Aorta (tissue), 5 donors: ENCODE measurements around the gene HS3ST3A1. TPM values are rescaled to one million over a fixed set of nuclear protein-coding genes. Genes with fewer than 3 reads are reported as not detected.
A peak's percentile ranks its signal among the peaks of the same experiment; 100 is the strongest.
"Not testable (repeated sequence)": the region's sequence is repeated elsewhere in the genome, so short reads cannot be mapped to it uniquely, and the experiment has no call there.

Source experiments
- ATAC-seq: fragments of 200-7000 bp; cut with Tn5 transposase; one replicate; pipeline ENCODE4 v1.9.1; 2022; ENCODE audit warnings: moderate library complexity; ENCODE audit not compliant: low FRiP score
- DNase-seq, 2 donors: peaks; one replicate each; pipeline ENCODE4 v3.0.0-alpha.2; 2020
- H3K27ac ChIP-seq, 2 donors: one replicate each; pipeline ENCODE4 v1.5.1; 2013; ENCODE audit warnings: low read length in 2 of 2, mild to moderate bottlenecking in 2 of 2, moderate library complexity in 2 of 2, control low read depth in 1 of 2, inconsistent platforms in 1 of 2, low read depth in 1 of 2
- H3K27me3 ChIP-seq, 2 donors: one replicate each; pipeline ENCODE4 v1.6.1; 2013; ENCODE audit warnings: control low read depth in 1 of 2, low read length in 1 of 2, mild to moderate bottlenecking in 1 of 2, moderate library complexity in 1 of 2; ENCODE audit not compliant: insufficient read depth in 2 of 2, control insufficient read depth in 1 of 2
- H3K36me3 ChIP-seq, 2 donors: one replicate each; pipeline ENCODE4 v1.6.1; 2013; ENCODE audit warnings: control low read depth in 1 of 2, low read length in 1 of 2, mild to moderate bottlenecking in 1 of 2; ENCODE audit not compliant: insufficient read depth in 2 of 2, control insufficient read depth in 1 of 2
- H3K4me1 ChIP-seq, 2 donors: one replicate each; pipeline ENCODE4 v1.6.1; 2013; ENCODE audit warnings: low read length in 2 of 2, control low read depth in 1 of 2, mild to moderate bottlenecking in 1 of 2, moderate library complexity in 1 of 2; ENCODE audit not compliant: insufficient read depth in 2 of 2, control insufficient read depth in 1 of 2
- H3K4me3 ChIP-seq, 2 donors: one replicate each; pipeline ENCODE4 v1.5.1; 2013; ENCODE audit warnings: low read length in 2 of 2, control low read depth in 1 of 2, mild to moderate bottlenecking in 1 of 2
- H3K9me3 ChIP-seq: one replicate; pipeline ENCODE4 v1.6.1; 2013; ENCODE audit warnings: mild to moderate bottlenecking, low read length; ENCODE audit not compliant: control insufficient read depth
- WGBS, 2 donors: extraction: QIAGEN DNeasy Blood & Tissue Kit; methylation state at CpG; one replicate each; pipeline ENCODE4 v1.1.7; 2013; 5-methylcytosine and 5-hydroxymethylcytosine counted together
- intact Hi-C, 2 donors: fragments of 100-400 bp; cut with DNase I; formaldehyde crosslinking; loops; one replicate each; pipeline versions ENCODE4 v1.14.2 to v1.15.0; 2022
- polyA plus RNA-seq, 2 donors: library from polyadenylated mRNA; stranded (reverse); fragments of 200-250 nt; gene quantifications; one replicate each; pipeline ENCODE4 v1.2.3, GENCODE V29; 2013
- total RNA-seq, 2 donors: library from RNA; stranded (reverse); fragmentation: NEBNext Ultra II Directional; extraction: Animal tissue kit (Norgen Biotek cat#: 25700); gene quantifications; one replicate each; pipeline ENCODE4 v1.2.1, GENCODE V29; 2021
- donor health status: healthy with polysubstance abuse.
- donor health status: Bipolar disorder and iron deficiency.
- donor health status: DM: no; HTN: no; CAD: no.
- donor health status: DM: no; HTN: no; CAD: no.
- donor health status: DM: yes; HTN: yes; CAD: no.

Gene HS3ST3A1
- total and polyA plus RNA-seq, 4 donors = 0.33 to 0.36 (median 0.33) TPM; not detected in 1

DNA sequence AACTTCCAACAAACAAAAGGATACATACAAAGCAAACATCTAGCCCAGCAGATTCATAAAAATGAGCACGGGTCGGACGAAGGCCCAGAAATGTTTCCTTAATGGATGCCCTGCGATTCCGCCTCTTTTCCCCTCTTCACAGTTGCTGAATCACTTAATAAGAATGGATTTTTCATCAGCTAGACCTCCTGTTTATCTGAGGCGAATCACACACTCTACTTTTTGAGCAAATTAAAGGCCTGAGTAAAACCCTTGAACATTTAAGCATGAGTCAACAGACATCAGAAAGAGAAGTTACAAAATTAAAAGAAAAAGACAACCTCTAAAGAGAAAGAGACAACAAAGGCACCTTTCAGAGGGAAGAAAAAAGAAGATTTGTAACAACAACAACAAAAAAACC is 44.7 kb downstream of the HS3ST3A1 start:
- WGBS, 2 donors = 89 to 91% methylated on average over 6 of the region's 6 CpGs
- intact Hi-C loops = no loop called here

DNA sequence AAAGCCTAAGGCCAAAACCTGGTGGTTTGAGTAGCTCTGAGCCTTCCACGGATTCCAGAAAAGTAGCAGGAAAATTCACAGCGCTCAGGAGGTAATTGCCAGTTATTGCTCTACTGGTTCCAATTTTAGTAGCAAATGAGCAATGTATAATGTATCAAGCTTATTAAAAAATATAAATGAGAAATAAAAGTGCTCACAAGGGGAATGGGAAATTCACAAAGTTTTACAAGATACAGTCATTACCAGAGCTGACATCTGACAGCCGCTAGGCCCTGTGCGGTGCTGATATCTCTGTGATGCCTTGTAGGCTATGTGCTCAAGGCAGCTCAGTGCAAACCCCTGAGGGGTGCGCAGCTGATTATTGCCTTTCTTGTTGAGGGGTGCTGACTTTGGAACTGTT is 47.5 kb downstream of the HS3ST3A1 start:
- H3K9me3 ChIP-seq = peaks cover 6% of the 10 kb centered on the region
- no peaks in the 10 kb centered on the region for H3K36me3 ChIP-seq
- ATAC-seq (no peak), DNase-seq (no peak)
- H3K27ac ChIP-seq = no peak overlapping the region
- H3K4me3 ChIP-seq = no peak overlapping the region
- no peaks in the 10 kb centered on the region for H3K4me1 ChIP-seq
- intact Hi-C loops = no loop called here
- WGBS, 2 donors = 89 to 93% methylated on average over 5 of the region's 5 CpGs
- H3K27me3 ChIP-seq = no peaks in the 10 kb centered on the region

More for the DNA sequence above, 44.7 kb downstream of the HS3ST3A1 start:
- Histone ChIP-seq H3K9me3 (peaks cover 2% of the 10 kb centered on the region), H3K27ac (no peak overlapping the region), H3K36me3 (no peaks in the 10 kb centered on the region), H3K4me1 (no peaks in the 10 kb centered on the region), H3K4me3 (no peak overlapping the region), H3K27me3 (no peaks in the 10 kb centered on the region)
- no peak for DNase-seq
- no peak for ATAC-seq

DNA sequence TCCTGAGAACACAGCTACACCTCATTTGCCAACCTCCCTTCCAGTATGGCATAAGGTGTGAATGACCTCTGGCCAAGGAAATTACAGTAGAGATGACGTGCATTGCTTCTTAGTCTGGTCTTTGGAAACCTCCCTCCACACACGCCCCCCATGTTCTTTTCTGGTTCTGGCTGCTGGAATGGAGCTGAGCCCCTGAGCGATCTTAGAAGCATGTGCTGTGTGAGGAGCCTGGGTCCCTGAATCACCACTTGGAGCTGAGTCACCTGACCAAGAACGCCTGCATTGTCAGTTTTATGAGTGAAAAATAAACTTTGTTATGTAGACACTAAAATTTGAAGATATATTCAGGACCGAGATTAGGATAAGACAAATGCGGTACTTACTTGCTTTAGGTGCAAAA is 51.4 kb downstream of the HS3ST3A1 start:
- H3K4me1 ChIP-seq = no peaks in the 10 kb centered on the region
- DNase-seq (no peak), ATAC-seq (no peak)
- H3K4me3 ChIP-seq = no peak overlapping the region
- WGBS, 2 donors = 85 to 91% methylated on average over 6 of the region's 6 CpGs
- intact Hi-C loops = no loop called here
- H3K36me3 ChIP-seq = no peaks in the 10 kb centered on the region
- H3K27me3 ChIP-seq = no peaks in the 10 kb centered on the region
- H3K9me3 ChIP-seq = peaks cover 6% of the 10 kb centered on the region
- H3K27ac ChIP-seq = no peak overlapping the region

DNA sequence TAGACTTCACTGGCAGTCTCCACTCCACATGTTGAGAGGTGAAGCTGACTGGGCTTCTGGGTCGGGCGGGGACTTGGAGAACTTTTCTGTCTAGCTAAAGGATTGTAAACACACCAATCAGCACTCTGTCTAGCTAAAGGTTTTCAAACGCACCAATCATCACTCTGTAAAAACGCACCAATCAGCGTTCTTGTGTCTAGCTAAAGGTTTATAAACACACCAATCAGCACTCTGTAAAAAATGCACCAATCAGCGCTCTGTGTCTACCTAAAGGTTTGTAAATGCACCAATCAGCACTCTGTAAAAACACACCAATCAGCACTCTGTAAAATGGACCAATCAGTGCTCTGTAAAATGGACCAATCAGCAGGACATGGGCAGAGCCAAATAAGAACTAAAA is 53.2 kb downstream of the HS3ST3A1 start:
- intact Hi-C loops, H3K36me3 ChIP-seq, DNase-seq, H3K4me3 ChIP-seq, H3K4me1 ChIP-seq, ATAC-seq, H3K27me3 ChIP-seq, H3K27ac ChIP-seq, H3K9me3 ChIP-seq: not testable (repeated sequence)
- WGBS, 2 donors = 83 to 87% methylated on average over 6 of the region's 6 CpGs

DNA sequence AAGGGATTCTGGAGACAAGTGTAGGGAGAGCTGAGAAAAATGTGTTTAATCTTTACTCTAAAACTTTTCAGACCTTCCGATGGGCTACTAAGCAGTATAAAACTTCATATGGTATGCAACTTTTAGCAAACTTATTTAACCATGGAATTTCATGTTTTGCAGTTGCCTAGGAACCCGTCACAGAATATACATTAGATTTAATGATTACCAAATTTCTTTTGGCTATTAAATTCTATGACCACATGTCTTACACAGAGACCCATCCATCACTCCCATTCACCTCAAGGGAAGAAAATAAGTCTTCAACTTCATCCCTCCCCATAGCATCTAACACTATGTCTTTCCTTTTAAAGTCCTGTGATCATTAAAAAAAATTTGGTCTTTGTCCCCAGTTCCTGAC is 54.9 kb downstream of the HS3ST3A1 start:
- DNase-seq (no peak), ATAC-seq (no peak)
- H3K9me3 ChIP-seq = peaks cover 4% of the 10 kb centered on the region
- no peak overlapping the region for H3K4me3 ChIP-seq
- 71 to 80% methylated on average over 2 of the region's 2 CpGs for WGBS, 2 donors
- no peaks in the 10 kb centered on the region for H3K4me1 ChIP-seq
- H3K36me3 ChIP-seq = no peaks in the 10 kb centered on the region
- no peak overlapping the region for H3K27ac ChIP-seq
- intact Hi-C loops = no loop called here
- H3K27me3 ChIP-seq = no peaks in the 10 kb centered on the region

DNA sequence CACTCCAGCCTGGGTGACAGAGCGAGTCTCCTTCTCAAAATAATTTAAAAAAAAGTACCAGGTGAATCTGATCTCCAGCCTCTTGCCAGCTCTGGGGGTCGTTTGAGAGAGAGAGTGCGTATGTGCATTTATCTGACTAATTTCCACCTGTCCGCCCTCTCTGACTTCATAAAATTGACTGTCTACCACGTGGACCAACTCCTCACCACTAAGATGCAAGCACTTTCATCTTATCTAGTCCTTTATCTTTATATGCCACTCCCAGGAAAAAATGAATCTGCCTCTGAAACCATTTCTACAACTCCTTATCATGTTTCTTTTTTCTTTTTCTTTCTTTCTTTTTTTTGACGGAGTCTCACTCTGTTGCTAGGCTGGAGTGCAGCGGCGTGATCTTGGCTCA is 55.8 kb downstream of the HS3ST3A1 start:
- 55 to 60% methylated on average over 8 of the region's 8 CpGs for WGBS, 2 donors
- DNase-seq (no peak), ATAC-seq (no peak)
- intact Hi-C loops = no loop called here
- Histone ChIP-seq H3K4me3 (no peak overlapping the region), H3K27me3 (no peaks in the 10 kb centered on the region), H3K27ac (no peak overlapping the region), H3K4me1 (no peaks in the 10 kb centered on the region), H3K36me3 (no peaks in the 10 kb centered on the region), H3K9me3 (peaks cover 4% of the 10 kb centered on the region)

DNA sequence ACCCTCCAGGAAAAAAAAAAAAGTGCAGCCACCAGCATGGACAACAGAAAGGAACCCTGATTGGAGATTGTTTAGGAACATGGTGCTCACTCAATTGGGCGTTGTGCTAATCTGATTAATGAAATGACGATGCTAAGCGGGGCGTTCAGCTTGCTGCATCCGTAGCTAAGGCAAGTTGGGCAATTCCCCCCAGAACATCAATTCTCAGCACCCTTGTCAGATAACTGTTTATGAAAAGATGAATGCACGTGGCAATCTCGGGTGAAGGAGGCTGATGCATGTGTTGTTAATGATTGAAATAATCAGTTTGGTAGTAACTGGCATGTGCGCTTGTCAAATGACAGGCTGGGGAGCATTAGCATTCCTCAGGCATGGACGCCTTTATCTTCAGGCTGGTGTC is 57.0 kb downstream of the HS3ST3A1 start:
- 57 to 67% methylated on average over 9 of the region's 9 CpGs for WGBS, 2 donors
- Histone ChIP-seq H3K27me3 (no peaks in the 10 kb centered on the region), H3K36me3 (no peaks in the 10 kb centered on the region), H3K27ac (no peak overlapping the region), H3K4me1 (no peaks in the 10 kb centered on the region), H3K4me3 (no peak overlapping the region), H3K9me3 (peaks cover 1% of the 10 kb centered on the region)
- no peak for DNase-seq
- intact Hi-C loops = no loop called here
- no peak for ATAC-seq

DNA sequence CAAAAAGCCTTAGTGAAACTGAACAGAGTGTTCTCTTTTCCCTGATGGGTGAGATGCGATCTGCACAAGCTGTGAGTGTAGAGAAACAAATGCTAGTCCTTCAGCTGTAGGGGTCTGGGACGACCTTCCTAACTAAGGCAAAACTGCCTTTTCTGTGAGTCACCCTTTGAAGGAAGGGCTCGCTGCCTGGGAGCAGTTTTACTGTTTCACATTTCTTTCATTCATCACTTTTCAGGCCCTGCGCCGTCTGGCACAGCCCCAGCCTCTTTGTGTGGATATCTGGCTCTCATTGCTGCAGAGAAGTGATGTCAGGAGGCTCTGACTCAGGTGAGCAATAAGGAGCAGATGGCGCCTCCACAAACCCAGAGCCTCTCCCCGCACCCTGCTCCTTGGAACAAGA is 57.4 kb downstream of the HS3ST3A1 start:
- H3K27ac ChIP-seq = no peak overlapping the region
- H3K4me3 ChIP-seq = no peak overlapping the region
- ATAC-seq = no peak
- H3K36me3 ChIP-seq = no peaks in the 10 kb centered on the region
- no peaks in the 10 kb centered on the region for H3K9me3 ChIP-seq
- H3K27me3 ChIP-seq = no peaks in the 10 kb centered on the region
- intact Hi-C loops = no loop called here
- peak in 1 of 2 donors; percentile 55 for DNase-seq
- H3K4me1 ChIP-seq = no peaks in the 10 kb centered on the region
- 4 to 18% methylated on average over 7 of the region's 7 CpGs for WGBS, 2 donors

DNA sequence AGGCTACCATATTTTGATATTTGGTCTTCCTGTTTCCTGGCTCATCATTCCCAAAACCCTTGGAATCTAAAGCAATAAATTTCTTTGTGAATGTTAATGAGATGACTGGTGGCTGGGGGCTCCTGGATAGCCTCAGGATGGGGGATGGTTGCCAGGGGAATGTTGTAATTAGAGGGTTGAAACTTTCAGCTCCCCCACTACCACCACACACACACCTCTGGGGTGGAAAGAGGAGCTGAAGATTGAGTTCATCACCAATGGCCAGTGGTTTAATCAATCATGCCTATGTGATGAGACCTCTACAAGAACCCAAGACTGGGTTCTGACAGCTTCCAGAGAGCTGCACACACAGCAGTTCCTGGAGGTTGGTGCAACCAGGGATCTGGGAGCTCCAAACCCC is 59.1 kb downstream of the HS3ST3A1 start:
- H3K36me3 ChIP-seq = no peaks in the 10 kb centered on the region
- H3K9me3 ChIP-seq = no peaks in the 10 kb centered on the region
- H3K4me1 ChIP-seq = no peaks in the 10 kb centered on the region
- no peaks in the 10 kb centered on the region for H3K27me3 ChIP-seq
- no peak overlapping the region for H3K27ac ChIP-seq
- no peak overlapping the region for H3K4me3 ChIP-seq
- ATAC-seq (no peak), DNase-seq (no peak)
- intact Hi-C loops = no loop called here
